ENCODE data around the gene CARD9. TPM values are rescaled to one million over a fixed set of nuclear protein-coding genes. Genes with fewer than 3 reads are reported as not detected.

The CARD9 gene
- total RNA-seq, 1 donor, result 14.7 TPM

DNA sequence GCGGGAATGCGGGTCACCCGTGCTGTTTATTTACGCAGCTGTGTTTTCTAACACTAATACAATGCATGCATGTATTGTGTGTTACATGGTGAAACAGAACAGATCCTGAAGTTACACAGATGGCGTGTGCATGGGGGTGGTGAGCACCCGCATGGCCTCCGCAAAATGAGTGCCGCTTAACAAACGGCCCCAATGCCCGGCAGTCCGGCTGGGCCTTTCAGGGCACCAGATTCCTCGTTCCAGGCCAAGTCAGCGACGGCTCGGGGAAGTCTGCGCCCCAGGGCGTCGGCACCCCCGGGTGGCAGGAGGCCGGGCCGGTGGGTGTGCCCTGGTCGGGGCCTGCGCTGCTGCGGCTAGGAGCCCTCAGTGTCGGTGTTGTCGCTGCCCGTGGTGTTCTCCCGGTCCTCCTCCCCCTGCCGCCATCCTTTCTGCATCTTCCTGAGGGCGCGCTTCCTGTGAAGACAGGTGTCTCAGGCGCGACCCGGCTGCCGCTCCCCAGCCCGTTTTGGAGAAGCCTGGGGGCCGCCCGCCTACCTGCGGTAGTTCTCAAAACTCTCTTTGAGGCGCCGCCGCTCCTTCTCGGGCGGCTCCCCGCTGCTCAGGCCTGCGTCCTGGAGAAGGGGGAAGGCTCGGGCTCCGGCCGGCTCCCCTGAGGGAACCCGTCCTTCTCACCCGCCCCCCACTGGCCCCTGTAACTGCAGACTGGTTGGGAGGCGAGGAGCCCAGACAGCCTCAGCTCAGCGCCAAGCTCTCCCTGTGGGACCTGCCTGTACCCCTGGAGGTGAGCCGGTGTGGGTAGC, 9.3 kb downstream of the CARD9 start:
- DNase-seq (ENCODE audit: low read depth), result no peak
- TF ChIP-seq, protein P1, sequence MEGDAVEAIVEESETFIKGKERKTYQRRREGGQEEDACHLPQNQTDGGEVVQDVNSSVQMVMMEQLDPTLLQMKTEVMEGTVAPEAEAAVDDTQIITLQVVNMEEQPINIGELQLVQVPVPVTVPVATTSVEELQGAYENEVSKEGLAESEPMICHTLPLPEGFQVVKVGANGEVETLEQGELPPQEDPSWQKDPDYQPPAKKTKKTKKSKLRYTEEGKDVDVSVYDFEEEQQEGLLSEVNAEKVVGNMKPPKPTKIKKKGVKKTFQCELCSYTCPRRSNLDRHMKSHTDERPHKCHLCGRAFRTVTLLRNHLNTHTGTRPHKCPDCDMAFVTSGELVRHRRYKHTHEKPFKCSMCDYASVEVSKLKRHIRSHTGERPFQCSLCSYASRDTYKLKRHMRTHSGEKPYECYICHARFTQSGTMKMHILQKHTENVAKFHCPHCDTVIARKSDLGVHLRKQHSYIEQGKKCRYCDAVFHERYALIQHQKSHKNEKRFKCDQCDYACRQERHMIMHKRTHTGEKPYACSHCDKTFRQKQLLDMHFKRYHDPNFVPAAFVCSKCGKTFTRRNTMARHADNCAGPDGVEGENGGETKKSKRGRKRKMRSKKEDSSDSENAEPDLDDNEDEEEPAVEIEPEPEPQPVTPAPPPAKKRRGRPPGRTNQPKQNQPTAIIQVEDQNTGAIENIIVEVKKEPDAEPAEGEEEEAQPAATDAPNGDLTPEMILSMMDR (IDR thresholded peaks at IDR 0.05; ENCODE audit: insufficient read depth, low read depth, low read length), result no peak
- peak overlapping the region; percentile 12 for H3K4me3 ChIP-seq (ENCODE audit: low read depth, low read length)

DNA sequence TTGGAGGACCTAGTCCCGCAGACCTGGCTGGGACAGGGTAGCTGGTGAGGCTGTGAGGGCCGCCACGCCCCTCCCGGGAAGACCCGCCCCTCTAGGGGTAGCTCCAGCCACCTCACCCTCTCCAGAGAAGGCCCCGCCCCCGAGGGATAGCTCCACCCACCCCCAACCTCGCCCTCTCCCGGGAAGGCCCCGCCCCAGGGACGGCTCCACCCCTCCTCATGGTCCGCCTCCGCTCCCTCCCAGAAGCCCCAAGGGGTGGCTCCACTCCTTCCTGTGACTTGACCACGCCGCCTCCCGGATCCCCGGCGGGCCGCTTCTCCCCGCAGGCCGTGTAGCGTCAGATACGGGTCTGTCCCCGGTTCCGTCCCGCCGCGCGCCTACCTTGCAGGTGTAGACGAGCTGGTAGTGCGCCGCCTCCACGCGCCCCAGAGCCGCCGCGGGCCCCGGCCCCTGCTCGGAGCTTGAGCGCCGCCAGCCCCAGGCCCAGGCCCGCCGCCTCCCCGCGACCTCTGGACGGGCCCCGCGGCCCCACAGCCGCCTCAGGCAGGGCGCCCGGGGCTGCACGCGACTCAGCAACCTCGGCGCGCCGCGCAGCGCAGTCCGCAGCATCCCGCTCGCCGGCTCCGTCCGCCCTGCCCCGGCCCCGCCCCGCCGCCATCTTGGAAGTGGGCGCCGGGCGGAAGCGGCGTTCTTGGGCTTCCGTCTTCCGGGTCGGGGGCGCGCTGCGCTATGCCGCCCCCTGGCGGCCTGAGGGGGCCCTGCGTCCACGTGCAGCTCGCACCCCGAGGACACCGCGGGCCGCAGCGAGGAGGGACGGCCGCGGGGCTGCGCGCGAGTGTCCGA, 10.1 kb downstream of the CARD9 start, which contains the start of gene DNLZ:
Gene DNLZ, minus strand, starts transcription at position 639 of the 843 bp plus-strand sequence. Its CDS starts 30 bp downstream, at position 609.
- peak within 1 kb of the TSS; percentile 75 for H3K4me3 ChIP-seq (ENCODE audit: low read depth, low read length)
- peak; percentile 96 for DNase-seq (ENCODE audit: low read depth)
- TF ChIP-seq, protein P1 (IDR thresholded peaks at IDR 0.05; ENCODE audit: insufficient read depth, low read depth, low read length), result peak; percentile 77

DNA sequence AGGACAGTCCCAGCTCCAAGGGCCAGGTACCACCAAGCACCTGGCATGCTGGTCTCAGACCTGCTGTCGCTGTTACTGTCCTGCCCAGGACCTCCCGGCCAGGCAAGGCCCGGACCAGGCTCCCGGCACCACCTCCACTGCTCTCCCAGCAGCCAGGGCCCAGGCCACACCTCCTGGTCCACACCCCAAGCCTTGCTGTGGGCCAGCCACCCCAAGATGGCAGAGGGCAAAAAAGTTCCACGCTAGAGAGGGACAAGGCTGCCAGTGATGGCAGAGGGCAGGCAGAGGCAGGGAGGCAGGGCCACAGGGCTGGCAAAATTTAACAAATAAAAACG, 11.1 kb downstream of the CARD9 start:
- TF ChIP-seq, protein P1 (IDR thresholded peaks at IDR 0.05; ENCODE audit: insufficient read depth, low read depth, low read length), result no peak
- peak overlapping the region; percentile 27 for H3K4me3 ChIP-seq (ENCODE audit: low read depth, low read length)
- DNase-seq (ENCODE audit: low read depth), result no peak

DNA sequence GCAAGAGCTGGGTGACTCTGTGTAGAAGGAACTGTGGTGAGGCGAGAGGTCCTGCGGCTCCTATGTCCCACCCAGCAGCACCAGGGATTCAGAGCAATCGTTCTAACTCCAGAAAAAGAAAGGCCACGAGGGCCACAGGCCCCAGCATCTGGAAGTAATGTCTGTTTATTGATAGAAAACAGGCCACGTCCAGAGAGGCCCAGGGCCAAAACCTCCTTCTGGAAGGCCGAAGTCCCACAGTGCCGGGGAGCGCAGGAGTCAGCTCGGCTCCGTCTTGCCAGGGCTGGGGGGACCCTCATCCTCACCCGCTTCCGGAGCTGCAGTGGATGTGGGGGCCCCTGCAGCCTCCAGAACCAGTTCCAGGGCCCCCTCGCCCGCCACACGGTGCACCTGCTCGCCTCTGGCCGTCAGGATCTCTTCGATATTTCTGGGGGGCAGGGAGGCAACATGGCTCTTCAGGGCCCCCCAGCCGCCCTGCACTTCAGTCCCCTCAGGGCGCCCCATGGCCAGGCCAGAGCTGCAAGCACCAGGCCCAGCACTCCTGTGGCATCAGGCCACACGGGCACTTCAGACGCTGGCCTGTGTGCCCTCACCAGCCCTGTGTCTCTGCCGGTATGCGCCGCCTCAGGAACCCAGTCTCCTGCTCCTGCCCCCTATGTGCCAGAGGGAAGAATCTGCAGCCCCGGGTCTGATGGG, 11.6 kb downstream of the CARD9 start:
- TF ChIP-seq, protein P1 (IDR thresholded peaks at IDR 0.05; ENCODE audit: insufficient read depth, low read depth, low read length), result no peak
- H3K4me3 ChIP-seq (ENCODE audit: low read depth, low read length), result no peak overlapping the region
- peak; percentile 69 for DNase-seq (ENCODE audit: low read depth)

DNA sequence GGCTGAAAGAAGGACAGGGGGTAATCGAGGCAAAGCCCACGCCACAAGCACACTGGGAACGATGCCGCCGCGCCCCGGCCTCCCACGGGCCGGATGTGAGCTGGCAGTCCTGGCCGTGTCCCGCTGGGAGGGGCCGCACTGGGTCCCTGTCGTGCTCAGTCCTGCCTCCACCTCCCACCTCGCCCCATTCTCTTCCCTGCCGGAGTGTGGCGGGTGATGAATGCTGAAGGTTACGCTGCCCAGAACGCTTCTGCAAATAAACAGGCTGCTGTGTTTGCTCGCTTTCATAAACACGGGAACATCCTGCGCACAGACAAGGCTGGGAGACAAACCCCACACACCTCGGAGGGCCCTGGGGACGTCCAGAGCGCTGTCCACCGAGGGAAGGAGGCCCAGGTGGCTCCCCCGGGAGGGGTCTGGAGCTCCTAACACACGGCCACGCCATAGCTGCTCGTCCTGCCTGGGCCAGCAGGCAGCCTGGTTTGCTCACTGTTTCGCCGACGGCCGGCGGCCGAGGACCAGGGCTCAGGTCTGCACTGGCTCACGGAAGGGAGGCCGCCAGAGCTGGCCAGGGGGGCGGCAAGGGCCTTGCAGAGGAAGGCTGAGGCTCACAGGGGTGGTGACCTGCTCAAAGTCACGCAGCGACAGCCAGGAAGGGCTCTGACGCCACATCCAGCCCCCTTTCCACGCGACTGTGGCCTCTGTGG, 12.3 kb downstream of the CARD9 start:
- no peak overlapping the region for H3K4me3 ChIP-seq (ENCODE audit: low read depth, low read length)
- DNase-seq (ENCODE audit: low read depth), result peak; percentile 60
- TF ChIP-seq, protein P1 (IDR thresholded peaks at IDR 0.05; ENCODE audit: insufficient read depth, low read depth, low read length), result no peak
